K562 treated with DMSO at 1 percent for 48 hours (cell line): ENCODE results near the gene CABYR. TPM values are rescaled to one million over a fixed set of nuclear protein-coding genes. Genes with fewer than 3 reads are reported as not detected.

Source experiments
- total RNA-seq: library from RNA; unstranded; fragments of 300-600 nt; gene quantifications from 2 replicates; pipeline ENCODE4 v1.2.3, GENCODE V29; 2022; ENCODE audit warnings: low replicate concordance; ENCODE audit errors: extremely low read depth

The CABYR gene, protein sequence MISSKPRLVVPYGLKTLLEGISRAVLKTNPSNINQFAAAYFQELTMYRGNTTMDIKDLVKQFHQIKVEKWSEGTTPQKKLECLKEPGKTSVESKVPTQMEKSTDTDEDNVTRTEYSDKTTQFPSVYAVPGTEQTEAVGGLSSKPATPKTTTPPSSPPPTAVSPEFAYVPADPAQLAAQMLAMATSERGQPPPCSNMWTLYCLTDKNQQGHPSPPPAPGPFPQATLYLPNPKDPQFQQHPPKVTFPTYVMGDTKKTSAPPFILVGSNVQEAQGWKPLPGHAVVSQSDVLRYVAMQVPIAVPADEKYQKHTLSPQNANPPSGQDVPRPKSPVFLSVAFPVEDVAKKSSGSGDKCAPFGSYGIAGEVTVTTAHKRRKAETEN
- total RNA-seq, result not detected in 2 replicates

GRCh38 chr18:24138789-24139616, at the start of gene CABYR:
Gene CABYR (plus strand): TSS chr18:24139062. CDS start chr18:24143115, 4,053 bp downstream.

Other genes starting within 250 kb of the CABYR start
- not detected in 2 replicates for gene TTC39C, start 124.3 kb upstream of the CABYR start, total RNA-seq